Activated CD4-positive, alpha-beta memory T cell treated with anti-CD3 and anti-CD28 coated beads for 36 hours (primary cell): ENCODE data around the gene MRPL53. TPM values are rescaled to one million over a fixed set of nuclear protein-coding genes. Genes with fewer than 3 reads are reported as not detected.
"Not testable (repeated sequence)": the region's sequence is repeated elsewhere in the genome, so short reads cannot be mapped to it uniquely, and the experiment has no call there.

ENCODE experiments used
- CTCF ChIA-PET: fragments of 350-600 bp; sonication (Branson Sonifier 250); formaldehyde crosslinking; loops from one replicate; lab custom pipeline; 2021; ENCODE audit warnings: antibody characterized with exemption, inconsistent platforms; lab: Charles Lee
- POLR2A ChIA-PET: fragments of 350-600 bp; sonication (Branson Sonifier 250); formaldehyde crosslinking; loops from one replicate; lab custom pipeline; 2021; ENCODE audit warnings: antibody characterized with exemption; lab: Charles Lee
- DNase-seq: peaks from one replicate; pipeline ENCODE4 v3.0.0-alpha.2; 2020
- H3K27ac Mint-ChIP-seq: one replicate; pipeline ENCODE4 v1.8.0; 2021; ENCODE audit warnings: mixed read lengths
- H3K27me3 Mint-ChIP-seq: one replicate; pipeline ENCODE4 v1.8.0; 2021; ENCODE audit warnings: mixed read lengths
- H3K36me3 Mint-ChIP-seq: one replicate; pipeline ENCODE4 v1.8.0; 2021; ENCODE audit warnings: mixed read lengths
- H3K4me1 Mint-ChIP-seq: one replicate; pipeline ENCODE4 v1.8.0; 2021; ENCODE audit warnings: low read depth, mixed read lengths
- H3K4me3 Mint-ChIP-seq: one replicate; pipeline ENCODE4 v1.8.0; 2021; ENCODE audit warnings: mild to moderate bottlenecking, mixed read lengths
- H3K9me3 Mint-ChIP-seq: one replicate; pipeline ENCODE4 v1.8.0; 2021; ENCODE audit warnings: mixed read lengths
- intact Hi-C: fragments of 100-400 bp; cut with micrococcal nuclease; formaldehyde crosslinking; loops from one replicate; pipeline ENCODE4 v1.15.1; 2023
- total RNA-seq, 2 experiments: library from RNA; stranded (reverse); gene quantifications; one replicate each; pipeline ENCODE4 v1.2.3, GENCODE V29; 2021

Gene MRPL53
- total RNA-seq, 2 experiments from 2014 or later, result 117 to 121 TPM

- ChIA-PET POLR2A (interaction anchor here (1.3 kb wide), 1 partner anchor 12 kb away, joined by 4 read pairs; no protein-coding TSS in a partner anchor), CTCF (interaction anchor here (0.7 kb wide), 1 partner anchor 41 kb away, joined by 3 read pairs; no protein-coding TSS in a partner anchor)
- Mint-ChIP-seq H3K4me3 (peak overlapping the region; percentile 65), H3K27me3 (peaks cover 23% of the 10 kb centered on the region)
- H3K4me1 Mint-ChIP-seq, H3K36me3 Mint-ChIP-seq, DNase-seq, intact Hi-C loops, H3K27ac Mint-ChIP-seq, H3K9me3 Mint-ChIP-seq: not testable (repeated sequence)
These were observed 29.8 kb downstream of the MRPL53 start for GRCh38 chr2:74442483-74443297.

GRCh38 chr2:74441690-74442482 lies 30.6 kb downstream of the MRPL53 start, which contains the start of gene RTKN:
TSS of gene RTKN (minus strand) at chr2:74441937. CDS start at chr2:74441816, 121 bp downstream.
- POLR2A ChIA-PET, result interaction anchor here (1.3 kb wide), 1 partner anchor 12 kb away, joined by 4 read pairs; no protein-coding TSS in a partner anchor
- DNase-seq, result no peak
- H3K27me3 Mint-ChIP-seq, result peaks cover 23% of the 10 kb centered on the region
- H3K27ac Mint-ChIP-seq, result no peak within 1 kb of the TSS
- CTCF ChIA-PET, result interaction anchor here (0.7 to 2.3 kb wide), 2 partner anchors 13 to 40 kb away, joined by 3 to 12 read pairs; partner anchors contain the start of gene INO80B
- H3K36me3 Mint-ChIP-seq, result no peaks in the 10 kb centered on the region
- no peaks in the 10 kb centered on the region for H3K9me3 Mint-ChIP-seq
- intact Hi-C loops, result no loop called here
- H3K4me1 Mint-ChIP-seq, result peaks cover 10% of the 10 kb centered on the region
- H3K4me3 Mint-ChIP-seq, result peak within 1 kb of the TSS; percentile 65

GRCh38 chr2:74441170-74441689 lies 31.2 kb downstream of the MRPL53 start:
- H3K9me3 Mint-ChIP-seq, result no peaks in the 10 kb centered on the region
- no peaks in the 10 kb centered on the region for H3K36me3 Mint-ChIP-seq
- DNase-seq, result peak; percentile 53
- ChIA-PET CTCF (interaction anchor here (1.4 to 2.3 kb wide), 2 partner anchors 14 to 17 kb away, joined by 3 to 12 read pairs; partner anchors contain the start of gene INO80B), POLR2A (no interaction called here)
- H3K27me3 Mint-ChIP-seq, result peaks cover 23% of the 10 kb centered on the region
- H3K4me3 Mint-ChIP-seq, result no peak overlapping the region
- H3K4me1 Mint-ChIP-seq, result peaks cover 10% of the 10 kb centered on the region
- no peak overlapping the region for H3K27ac Mint-ChIP-seq
- intact Hi-C loops, result no loop called here

- H3K36me3 Mint-ChIP-seq, result no peaks in the 10 kb centered on the region
- DNase-seq, result peak; percentile 69
- POLR2A ChIA-PET, result interaction anchor here (1.0 kb wide), 1 partner anchor 18 kb away, joined by 3 read pairs; no protein-coding TSS in a partner anchor
- intact Hi-C loops, result loop anchor here (1.0 kb wide), 1 partner anchor 14 kb away; no protein-coding TSS in a partner anchor
- H3K4me1 Mint-ChIP-seq, result peaks cover 10% of the 10 kb centered on the region
- CTCF ChIA-PET, result interaction anchor here (1.0 to 2.3 kb wide), 3 partner anchors 14 to 191 kb away, joined by 3 to 12 read pairs (median 3); partner anchors contain the start of gene INO80B
- no peak overlapping the region for H3K27ac Mint-ChIP-seq
- no peak overlapping the region for H3K4me3 Mint-ChIP-seq
- no peaks in the 10 kb centered on the region for H3K9me3 Mint-ChIP-seq
- H3K27me3 Mint-ChIP-seq, result peaks cover 23% of the 10 kb centered on the region
These were observed 31.9 kb downstream of the MRPL53 start for GRCh38 chr2:74440378-74441169.

DNA sequence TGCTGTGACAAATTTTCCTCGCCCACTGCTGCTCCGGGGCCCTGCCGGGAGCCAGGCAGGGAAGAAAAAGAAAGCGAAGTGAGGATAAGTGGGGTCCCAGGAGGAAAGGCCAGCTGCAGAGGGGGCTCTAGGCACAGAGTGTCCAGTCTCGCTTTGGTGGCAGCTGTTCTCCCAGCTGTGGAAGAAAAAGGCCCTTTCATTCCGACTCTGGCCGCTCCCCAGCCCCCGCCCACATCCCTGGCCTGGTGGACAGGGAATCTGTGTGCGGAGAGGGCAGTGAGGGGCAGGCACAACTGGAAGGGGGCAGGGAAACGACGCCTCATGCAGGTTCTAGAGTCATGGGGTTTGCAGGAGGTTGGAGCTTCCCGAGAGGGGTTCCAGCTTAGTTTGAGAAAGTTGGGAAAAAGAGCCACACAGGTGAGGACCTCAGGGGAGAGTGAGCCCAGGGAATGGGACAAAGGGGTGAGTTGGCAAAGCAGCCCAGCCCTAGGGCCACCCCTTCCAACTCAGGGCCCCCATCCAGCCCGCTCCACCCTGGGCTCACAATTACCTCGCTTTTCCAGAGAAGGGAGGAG lies 32.6 kb downstream of the MRPL53 start:
- CTCF ChIA-PET, result interaction anchor here (1.0 to 2.3 kb wide), 3 partner anchors 15 to 190 kb away, joined by 3 to 12 read pairs (median 3); partner anchors contain the start of gene INO80B
- intact Hi-C loops, result loop anchor here (1.0 kb wide), 1 partner anchor 14 kb away; no protein-coding TSS in a partner anchor
- peaks cover 23% of the 10 kb centered on the region for H3K27me3 Mint-ChIP-seq

GRCh38 chr2:74439373-74439772 lies 33.1 kb downstream of the MRPL53 start:
- ChIA-PET POLR2A (interaction anchor here (1.0 kb wide), 1 partner anchor 17 kb away, joined by 3 read pairs; no protein-coding TSS in a partner anchor), CTCF (interaction anchor here (2.3 kb wide), 1 partner anchor 15 kb away, joined by 12 read pairs; the partner anchor contains the start of gene INO80B)
- Mint-ChIP-seq H3K36me3 (no peaks in the 10 kb centered on the region), H3K27me3 (peaks cover 23% of the 10 kb centered on the region), H3K27ac (no peak overlapping the region), H3K4me1 (peaks cover 10% of the 10 kb centered on the region), H3K9me3 (no peaks in the 10 kb centered on the region), H3K4me3 (no peak overlapping the region)
- intact Hi-C loops, result no loop called here
- DNase-seq, result no peak

More for the DNA sequence above, 32.6 kb downstream of the MRPL53 start:
- Mint-ChIP-seq H3K27ac (no peak overlapping the region), H3K36me3 (no peaks in the 10 kb centered on the region), H3K4me1 (peaks cover 10% of the 10 kb centered on the region), H3K4me3 (no peak overlapping the region), H3K9me3 (no peaks in the 10 kb centered on the region)
- POLR2A ChIA-PET, result interaction anchor here (1.0 kb wide), 1 partner anchor 18 kb away, joined by 3 read pairs; no protein-coding TSS in a partner anchor
- DNase-seq, result no peak

DNA sequence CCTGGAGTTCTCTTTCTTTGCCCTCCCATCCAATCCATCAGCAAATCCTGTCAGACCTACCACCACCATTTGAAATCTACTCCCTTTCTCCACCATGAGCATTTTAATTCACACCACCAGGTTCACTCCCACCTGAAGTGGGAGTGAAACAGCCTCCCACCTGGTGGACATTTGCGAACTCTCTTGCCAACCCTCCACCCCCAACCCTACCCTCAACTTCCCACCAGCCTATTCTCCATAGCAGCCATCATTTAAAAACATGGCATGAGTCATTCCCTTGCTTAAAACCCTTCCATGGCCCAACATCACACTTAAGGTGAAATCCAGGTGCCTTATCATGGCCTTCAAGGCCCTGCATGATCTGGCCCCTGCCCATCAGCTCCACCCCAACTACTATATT lies 34.2 kb downstream of the MRPL53 start:
- no peaks in the 10 kb centered on the region for H3K9me3 Mint-ChIP-seq
- no peak overlapping the region for H3K27ac Mint-ChIP-seq
- H3K4me3 Mint-ChIP-seq, result no peak overlapping the region
- CTCF ChIA-PET, result interaction anchor here (0.6 kb wide), 1 partner anchor 494 kb away, joined by 3 read pairs; no protein-coding TSS in a partner anchor
- intact Hi-C loops, result no loop called here
- no peak for DNase-seq
- no peaks in the 10 kb centered on the region for H3K36me3 Mint-ChIP-seq
- H3K27me3 Mint-ChIP-seq, result peaks cover 22% of the 10 kb centered on the region
- POLR2A ChIA-PET, result no interaction called here
- H3K4me1 Mint-ChIP-seq, result peaks cover 10% of the 10 kb centered on the region

DNA sequence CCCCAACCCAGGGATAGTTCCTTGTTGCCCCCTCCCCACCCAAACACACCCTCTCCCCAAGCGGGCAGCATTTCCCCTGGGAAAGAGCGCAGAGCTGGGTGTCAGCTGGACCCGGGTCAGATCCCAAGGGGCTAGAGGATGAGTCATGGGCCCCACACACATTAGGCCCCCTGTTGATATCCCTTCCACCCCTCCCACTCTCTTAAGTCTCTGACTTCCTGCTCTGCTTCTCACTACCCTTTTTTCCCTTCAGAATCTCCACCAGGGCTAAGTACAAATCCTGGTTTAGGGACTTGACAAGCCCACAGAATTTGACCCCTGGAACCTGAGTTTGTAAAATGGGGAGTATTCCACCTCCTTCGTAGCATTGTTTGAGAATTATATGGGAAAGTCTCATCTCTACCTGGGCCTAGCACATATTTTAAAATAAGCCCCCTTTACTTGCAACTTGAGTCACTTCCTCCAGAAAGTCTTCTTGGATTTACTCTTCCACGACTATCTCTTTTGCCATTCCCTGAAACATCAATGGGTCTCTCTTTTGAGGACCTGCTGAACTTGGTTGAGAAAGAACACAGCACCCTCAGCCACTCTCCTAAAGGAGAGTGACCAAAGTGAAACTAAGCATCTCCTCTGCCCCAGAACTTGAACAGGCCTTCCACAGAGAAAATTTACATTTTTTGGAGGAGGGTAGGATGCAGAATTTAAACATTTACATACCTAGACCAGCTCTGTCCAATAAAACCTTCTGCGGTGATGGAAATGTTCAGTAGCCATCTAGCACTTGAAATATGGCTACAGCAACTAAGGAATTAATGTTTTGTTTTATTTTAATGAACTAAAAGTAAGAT lies 35.4 kb downstream of the MRPL53 start:
- peaks cover 8% of the 10 kb centered on the region for H3K4me1 Mint-ChIP-seq
- no peak overlapping the region for H3K4me3 Mint-ChIP-seq
- CTCF ChIA-PET, result no interaction called here
- DNase-seq, result no peak
- no peaks in the 10 kb centered on the region for H3K36me3 Mint-ChIP-seq
- no peak overlapping the region for H3K27ac Mint-ChIP-seq
- H3K27me3 Mint-ChIP-seq, result peaks cover 17% of the 10 kb centered on the region
- H3K9me3 Mint-ChIP-seq, result no peaks in the 10 kb centered on the region
- intact Hi-C loops, result no loop called here
- POLR2A ChIA-PET, result no interaction called here

- ChIA-PET CTCF (no interaction called here), POLR2A (no interaction called here)
- Mint-ChIP-seq H3K9me3 (no peaks in the 10 kb centered on the region), H3K36me3 (no peaks in the 10 kb centered on the region), H3K4me1 (peaks cover 8% of the 10 kb centered on the region), H3K27me3 (peaks cover 16% of the 10 kb centered on the region), H3K27ac (no peak overlapping the region), H3K4me3 (no peak overlapping the region)
- intact Hi-C loops, result no loop called here
- no peak for DNase-seq
These were observed 36.2 kb downstream of the MRPL53 start for GRCh38 chr2:74436111-74436805.
